ENCODE measurements around the gene C2CD2.

Gene C2CD2

DNA sequence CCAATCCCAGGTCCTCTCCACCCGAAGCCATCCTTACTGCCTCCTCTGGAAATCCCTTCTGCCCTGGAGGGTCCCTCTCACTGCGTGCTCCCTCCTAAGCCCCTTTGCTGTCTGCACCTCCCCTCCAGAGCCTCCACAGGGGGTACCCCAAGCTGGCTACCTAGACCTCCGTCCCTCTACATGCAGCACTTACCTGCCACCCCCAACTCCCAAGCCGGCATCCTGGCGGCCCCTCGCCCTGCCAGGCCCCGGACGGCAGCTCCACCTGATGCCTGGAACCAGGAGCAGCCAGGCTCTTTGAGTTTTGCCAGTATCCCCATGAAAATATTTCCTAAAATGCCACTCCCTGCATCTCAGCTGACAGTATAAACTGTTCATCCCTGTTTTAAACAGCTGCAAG is 78.7 kb downstream of the C2CD2 start:
- H3K23ac ChIP-seq (ENCODE audit: low read depth, low read length, poor library complexity), result no peak overlapping the region
- H2AK5ac ChIP-seq (ENCODE audit: low read depth, low read length), result no peak overlapping the region
- H3K79me1 ChIP-seq (ENCODE audit: low read depth, low read length), result peaks cover 5% of the 10 kb centered on the region

GRCh38 chr21:41874611-41875010 is 79.2 kb downstream of the C2CD2 start:
- Histone ChIP-seq H3K4me1 (ENCODE audit: control insufficient read depth in 2 of 2, insufficient read depth in 1 of 2, low read depth in 1 of 2, low read length in 2 of 2) (peaks cover 8 to 10% of the 10 kb centered on the region in 2 donors), H3K36me3 (replicated peaks in 1 of 2; ENCODE audit: control insufficient read depth in 2 of 2, insufficient read depth in 2 of 2, low read length in 2 of 2) (peaks cover 0 to 2% of the 10 kb centered on the region in 2 donors), H4K8ac (ENCODE audit: low read depth, low read length) (no peak overlapping the region)

More for the DNA sequence above, 78.7 kb downstream of the C2CD2 start:
- H3K4ac ChIP-seq (ENCODE audit: low read length), result no peak overlapping the region
- no peak overlapping the region for H2AFZ ChIP-seq (ENCODE audit: low read length)
- peaks cover 0 to 2% of the 10 kb centered on the region in 2 donors for H3K36me3 ChIP-seq (replicated peaks in 1 of 2; ENCODE audit: control insufficient read depth in 2 of 2, insufficient read depth in 2 of 2, low read length in 2 of 2)
- H2BK12ac ChIP-seq (ENCODE audit: low read length), result no peak overlapping the region
- H2BK120ac ChIP-seq (ENCODE audit: low read depth, low read length), result no peak overlapping the region
- H3K4me2 ChIP-seq (ENCODE audit: insufficient read depth, low read length, poor library complexity, severe bottlenecking), result no peak overlapping the region
- no peak overlapping the region for H4K8ac ChIP-seq (ENCODE audit: low read depth, low read length)
- H3K9ac ChIP-seq (ENCODE audit: low read depth, low read length, poor library complexity), result no peak overlapping the region
- H3K9me3 ChIP-seq (replicated peaks in 1 of 2; ENCODE audit: control insufficient read depth in 2 of 2, insufficient read depth in 1 of 2, low read depth in 1 of 2, low read length in 2 of 2), result no peaks in the 10 kb centered on the region
- H3K14ac ChIP-seq (ENCODE audit: low read length), result no peak overlapping the region
- H2BK5ac ChIP-seq (ENCODE audit: low read length), result no peak overlapping the region
- no peak overlapping the region for H4K91ac ChIP-seq (ENCODE audit: low read depth, low read length, poor library complexity)
- H3K4me1 ChIP-seq (ENCODE audit: control insufficient read depth in 2 of 2, insufficient read depth in 1 of 2, low read depth in 1 of 2, low read length in 2 of 2), result peaks cover 8% of the 10 kb centered on the region in 2 donors
- no CpG with 5 or more reads among the region's 8 CpGs for WGBS, 2 donors (ENCODE audit: extremely low coverage in 2 of 2, insufficient read length in 2 of 2, insufficient replicate concordance in 1 of 2)
- no peak overlapping the region for H3K18ac ChIP-seq (ENCODE audit: low read length)
- H3K27me3 ChIP-seq (ENCODE audit: control insufficient read depth in 3 of 3, insufficient read depth in 3 of 3, low read depth in 1 of 3, low read length in 3 of 3), result no peaks in the 10 kb centered on the region
- no peak overlapping the region for H3K4me3 ChIP-seq (ENCODE audit: low read length in 2 of 2)
- no peak overlapping the region for H3K27ac ChIP-seq (replicated peaks; ENCODE audit: low read length)
- H2BK15ac ChIP-seq (ENCODE audit: low read length), result no peak overlapping the region
- no peak for DNase-seq (ENCODE audit: low spot score)

GRCh38 chr21:41873426-41873825 is 80.4 kb downstream of the C2CD2 start:
- no peak overlapping the region for H3K14ac ChIP-seq (ENCODE audit: low read length)
- no peak overlapping the region for H3K27ac ChIP-seq (replicated peaks; ENCODE audit: low read length)
- no peaks in the 10 kb centered on the region for H3K27me3 ChIP-seq (ENCODE audit: control insufficient read depth in 3 of 3, insufficient read depth in 3 of 3, low read depth in 1 of 3, low read length in 3 of 3)
- no peak overlapping the region for H2AK5ac ChIP-seq (ENCODE audit: low read depth, low read length)
- H2AFZ ChIP-seq (ENCODE audit: low read length), result no peak overlapping the region
- peaks cover 5% of the 10 kb centered on the region for H3K79me1 ChIP-seq (ENCODE audit: low read depth, low read length)
- no peak overlapping the region for H3K23ac ChIP-seq (ENCODE audit: low read depth, low read length, poor library complexity)
- no peak overlapping the region for H3K18ac ChIP-seq (ENCODE audit: low read length)
- peaks cover 0 to 2% of the 10 kb centered on the region in 2 donors for H3K36me3 ChIP-seq (replicated peaks in 1 of 2; ENCODE audit: control insufficient read depth in 2 of 2, insufficient read depth in 2 of 2, low read length in 2 of 2)
- H2BK12ac ChIP-seq (ENCODE audit: low read length), result no peak overlapping the region
- H3K9me3 ChIP-seq (replicated peaks in 1 of 2; ENCODE audit: control insufficient read depth in 2 of 2, insufficient read depth in 1 of 2, low read depth in 1 of 2, low read length in 2 of 2), result no peaks in the 10 kb centered on the region
- no peak overlapping the region for H2BK120ac ChIP-seq (ENCODE audit: low read depth, low read length)
- H3K4me1 ChIP-seq (ENCODE audit: control insufficient read depth in 2 of 2, insufficient read depth in 1 of 2, low read depth in 1 of 2, low read length in 2 of 2), result peaks cover 8 to 10% of the 10 kb centered on the region in 2 donors
- DNase-seq (ENCODE audit: low spot score), result no peak
- no peak overlapping the region for H3K4me2 ChIP-seq (ENCODE audit: insufficient read depth, low read length, poor library complexity, severe bottlenecking)
- H4K91ac ChIP-seq (ENCODE audit: low read depth, low read length, poor library complexity), result no peak overlapping the region
- no peak overlapping the region for H3K4ac ChIP-seq (ENCODE audit: low read length)
- no peak overlapping the region for H2BK15ac ChIP-seq (ENCODE audit: low read length)
- no peak overlapping the region for H4K8ac ChIP-seq (ENCODE audit: low read depth, low read length)
- WGBS, 2 donors (ENCODE audit: extremely low coverage in 2 of 2, insufficient read length in 2 of 2, insufficient replicate concordance in 1 of 2), result no CpG with 5 or more reads among the region's 6 CpGs
- no peak overlapping the region for H2BK5ac ChIP-seq (ENCODE audit: low read length)
- H3K9ac ChIP-seq (ENCODE audit: low read depth, low read length, poor library complexity), result no peak overlapping the region
- no peak overlapping the region for H3K4me3 ChIP-seq (ENCODE audit: low read length in 2 of 2)

More at GRCh38 chr21:41874611-41875010, 79.2 kb downstream of the C2CD2 start:
- no peak overlapping the region for H2BK12ac ChIP-seq (ENCODE audit: low read length)
- no peak overlapping the region for H3K4me3 ChIP-seq (ENCODE audit: low read length in 2 of 2)
- no peaks in the 10 kb centered on the region for H3K27me3 ChIP-seq (ENCODE audit: control insufficient read depth in 3 of 3, insufficient read depth in 3 of 3, low read depth in 1 of 3, low read length in 3 of 3)
- H2BK15ac ChIP-seq (ENCODE audit: low read length), result no peak overlapping the region
- DNase-seq (ENCODE audit: low spot score), result no peak
- H3K23ac ChIP-seq (ENCODE audit: low read depth, low read length, poor library complexity), result no peak overlapping the region
- no peak overlapping the region for H3K14ac ChIP-seq (ENCODE audit: low read length)
- no peak overlapping the region for H3K4me2 ChIP-seq (ENCODE audit: insufficient read depth, low read length, poor library complexity, severe bottlenecking)
- no peak overlapping the region for H3K27ac ChIP-seq (replicated peaks; ENCODE audit: low read length)
- H3K18ac ChIP-seq (ENCODE audit: low read length), result no peak overlapping the region
- no peak overlapping the region for H3K4ac ChIP-seq (ENCODE audit: low read length)
- no peak overlapping the region for H2AFZ ChIP-seq (ENCODE audit: low read length)
- H2AK5ac ChIP-seq (ENCODE audit: low read depth, low read length), result no peak overlapping the region
- H4K91ac ChIP-seq (ENCODE audit: low read depth, low read length, poor library complexity), result no peak overlapping the region
- H3K9ac ChIP-seq (ENCODE audit: low read depth, low read length, poor library complexity), result no peak overlapping the region
- H3K9me3 ChIP-seq (replicated peaks in 1 of 2; ENCODE audit: control insufficient read depth in 2 of 2, insufficient read depth in 1 of 2, low read depth in 1 of 2, low read length in 2 of 2), result no peaks in the 10 kb centered on the region
- no peak overlapping the region for H2BK120ac ChIP-seq (ENCODE audit: low read depth, low read length)
- H3K79me1 ChIP-seq (ENCODE audit: low read depth, low read length), result peaks cover 5% of the 10 kb centered on the region
- no CpG with 5 or more reads among the region's 11 CpGs for WGBS, 2 donors (ENCODE audit: extremely low coverage in 2 of 2, insufficient read length in 2 of 2, insufficient replicate concordance in 1 of 2)
- no peak overlapping the region for H2BK5ac ChIP-seq (ENCODE audit: low read length)

DNA sequence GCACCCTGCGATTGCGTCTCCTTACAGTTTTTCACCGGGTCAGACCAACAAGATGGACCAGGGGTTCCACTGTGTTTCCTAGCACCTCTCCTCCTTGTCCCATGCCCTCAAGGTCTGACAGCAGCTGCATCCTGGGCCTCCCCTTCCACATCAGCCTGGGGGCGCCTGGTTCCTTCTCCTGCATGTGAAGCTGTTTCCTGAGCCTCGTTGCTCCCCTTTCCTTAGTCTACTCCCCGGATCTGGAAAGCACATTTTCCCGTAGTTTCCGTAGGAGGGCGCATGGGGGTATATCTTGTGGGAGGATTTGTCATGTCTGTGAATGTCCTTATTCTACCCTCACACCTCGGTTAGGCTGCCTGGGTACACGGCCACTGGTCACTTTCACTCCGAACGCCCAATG is 80.8 kb downstream of the C2CD2 start:
- Histone ChIP-seq H3K36me3 (replicated peaks in 1 of 2; ENCODE audit: control insufficient read depth in 2 of 2, insufficient read depth in 2 of 2, low read length in 2 of 2) (peaks cover 0 to 2% of the 10 kb centered on the region in 2 donors), H3K79me1 (ENCODE audit: low read depth, low read length) (peaks cover 4% of the 10 kb centered on the region), H3K27me3 (ENCODE audit: control insufficient read depth in 3 of 3, insufficient read depth in 3 of 3, low read depth in 1 of 3, low read length in 3 of 3) (no peaks in the 10 kb centered on the region), H3K9ac (ENCODE audit: low read depth, low read length, poor library complexity) (peak overlapping the region; percentile 7), H3K4ac (ENCODE audit: low read length) (no peak overlapping the region), H3K4me1 (ENCODE audit: control insufficient read depth in 2 of 2, insufficient read depth in 1 of 2, low read depth in 1 of 2, low read length in 2 of 2) (peaks cover 6 to 10% of the 10 kb centered on the region in 2 donors), H2BK12ac (ENCODE audit: low read length) (no peak overlapping the region), H3K4me3 (ENCODE audit: low read length in 2 of 2) (no peak overlapping the region), H4K91ac (ENCODE audit: low read depth, low read length, poor library complexity) (no peak overlapping the region), H2BK120ac (ENCODE audit: low read depth, low read length) (no peak overlapping the region), H3K18ac (ENCODE audit: low read length) (no peak overlapping the region), H2BK15ac (ENCODE audit: low read length) (no peak overlapping the region), H2AFZ (ENCODE audit: low read length) (no peak overlapping the region), H3K27ac (replicated peaks; ENCODE audit: low read length) (no peak overlapping the region), H3K23ac (ENCODE audit: low read depth, low read length, poor library complexity) (no peak overlapping the region), H3K14ac (ENCODE audit: low read length) (no peak overlapping the region), H3K9me3 (replicated peaks in 1 of 2; ENCODE audit: control insufficient read depth in 2 of 2, insufficient read depth in 1 of 2, low read depth in 1 of 2, low read length in 2 of 2) (no peaks in the 10 kb centered on the region), H2AK5ac (ENCODE audit: low read depth, low read length) (no peak overlapping the region), H2BK5ac (ENCODE audit: low read length) (no peak overlapping the region), H3K4me2 (ENCODE audit: insufficient read depth, low read length, poor library complexity, severe bottlenecking) (no peak overlapping the region), H4K8ac (ENCODE audit: low read depth, low read length) (no peak overlapping the region)
- no peak for DNase-seq (ENCODE audit: low spot score)
- WGBS, 2 donors (ENCODE audit: extremely low coverage in 2 of 2, insufficient read length in 2 of 2, insufficient replicate concordance in 1 of 2), result no CpG with 5 or more reads among the region's 13 CpGs

Measured in neuronal stem cell (in vitro differentiated cells).